Islet of Langerhans (tissue), 1 donor: Measurements from ENCODE around the gene NT5DC4.

Experiments
- FAIRE-seq: peaks from one replicate; lab custom pipeline; 2011; peaks lifted over from hg19 to GRCh38; lab: Jason Lieb, UNC

NT5DC4 gene

DNA sequence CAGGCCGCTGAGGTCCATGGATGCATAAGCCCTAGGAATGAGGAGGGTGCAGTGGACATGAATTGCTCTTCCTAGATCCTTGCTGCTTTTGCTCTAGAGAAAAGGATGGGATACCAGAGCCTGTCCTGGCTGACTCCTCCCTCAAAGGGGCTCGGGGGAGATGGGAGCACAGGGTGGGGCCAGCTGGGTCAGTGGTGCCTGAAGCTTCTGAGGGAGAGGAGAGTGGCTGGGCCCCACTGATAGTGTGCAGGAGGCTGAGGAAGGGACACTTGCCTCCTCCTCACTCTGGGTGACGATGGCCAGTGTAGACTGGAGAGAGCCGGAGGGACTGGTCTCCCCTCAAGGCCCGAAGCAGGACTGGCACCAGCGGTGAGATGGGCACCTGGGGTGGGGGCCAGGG is at the start of gene NT5DC4:
NT5DC4 (plus strand) TSS at position 236 of the 400 bp plus-strand sequence; CDS start at position 296, 60 bp downstream.
- FAIRE-seq = no peak

DNA sequence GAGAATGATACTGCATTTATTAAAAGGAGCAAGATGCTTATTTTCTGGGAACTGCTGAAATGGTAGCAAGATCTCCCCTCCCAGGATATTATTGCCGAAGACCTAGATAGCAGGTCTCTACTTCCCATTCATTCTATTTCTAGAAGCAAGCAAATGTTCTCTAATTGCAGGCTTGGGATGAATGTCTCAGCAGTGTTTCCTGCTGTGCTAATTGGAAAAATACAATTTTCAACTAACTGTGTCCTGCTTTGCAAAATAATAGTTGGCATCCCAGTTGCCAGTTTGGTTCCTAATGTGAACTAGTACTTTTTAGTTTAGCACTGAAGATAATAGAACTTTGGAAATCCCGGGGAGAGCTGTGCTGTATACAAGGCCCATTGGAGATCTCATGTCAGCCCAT is 49.0 kb upstream of the NT5DC4 start:
- FAIRE-seq = no peak

DNA sequence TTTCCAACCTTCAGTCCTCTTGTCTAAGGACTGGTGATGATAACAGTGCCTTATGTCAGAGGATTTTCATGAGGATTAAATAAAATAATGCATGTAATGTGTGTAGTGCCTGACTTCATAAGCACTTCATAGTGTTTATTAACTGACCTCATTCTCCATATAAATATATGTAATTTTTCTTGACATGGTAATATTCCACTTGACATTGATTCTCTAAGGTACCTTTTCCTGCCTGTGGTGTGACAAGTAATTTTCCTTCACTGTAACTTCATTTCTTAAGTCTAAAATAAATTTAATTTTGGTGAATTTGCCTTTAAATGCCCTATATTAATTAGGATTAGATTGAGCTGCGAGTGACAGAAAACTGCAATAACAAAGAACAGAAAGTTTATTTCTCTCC is 47.8 kb upstream of the NT5DC4 start:
- FAIRE-seq = no peak

DNA sequence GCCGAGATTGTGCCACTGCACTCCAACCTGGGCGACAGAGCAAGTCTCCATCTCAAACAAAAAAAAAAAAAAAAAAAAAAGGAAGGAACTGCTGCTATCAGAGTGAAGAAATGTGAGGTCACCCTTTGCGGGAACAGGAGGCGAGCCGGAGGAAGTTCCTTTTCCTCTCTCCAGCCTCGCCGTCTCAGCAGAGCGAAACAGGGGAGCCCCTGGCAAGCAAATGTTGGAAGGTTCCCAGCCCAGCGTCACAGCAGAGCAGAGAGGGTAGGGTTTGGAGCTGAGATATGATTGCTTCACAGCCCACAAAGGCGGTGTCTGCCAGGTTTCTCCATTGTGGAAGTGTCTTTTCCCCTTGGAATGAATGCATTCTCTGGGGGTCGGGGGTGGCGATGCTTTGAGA is 46.6 kb upstream of the NT5DC4 start:
- no peak for FAIRE-seq

DNA sequence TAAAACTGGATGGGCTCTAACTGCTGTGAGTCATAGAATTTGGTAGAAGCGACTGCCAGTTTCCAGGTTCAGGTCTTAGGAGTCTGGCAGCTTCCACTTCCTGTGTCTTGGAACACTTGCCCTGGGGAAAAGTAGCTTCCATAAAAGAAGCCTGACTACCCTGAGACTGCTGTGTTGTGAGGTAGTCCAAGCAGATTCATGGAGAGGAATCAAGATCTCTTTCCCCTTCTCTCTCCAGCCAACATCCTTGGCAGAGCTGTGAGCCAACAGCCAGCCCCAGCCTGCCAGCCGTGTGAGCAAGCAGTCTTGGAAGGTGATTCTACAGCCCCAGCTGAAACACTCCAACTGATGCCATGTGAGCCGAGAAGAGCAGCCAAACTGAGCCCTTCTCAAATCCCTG is 41.3 kb upstream of the NT5DC4 start:
- no peak for FAIRE-seq

DNA sequence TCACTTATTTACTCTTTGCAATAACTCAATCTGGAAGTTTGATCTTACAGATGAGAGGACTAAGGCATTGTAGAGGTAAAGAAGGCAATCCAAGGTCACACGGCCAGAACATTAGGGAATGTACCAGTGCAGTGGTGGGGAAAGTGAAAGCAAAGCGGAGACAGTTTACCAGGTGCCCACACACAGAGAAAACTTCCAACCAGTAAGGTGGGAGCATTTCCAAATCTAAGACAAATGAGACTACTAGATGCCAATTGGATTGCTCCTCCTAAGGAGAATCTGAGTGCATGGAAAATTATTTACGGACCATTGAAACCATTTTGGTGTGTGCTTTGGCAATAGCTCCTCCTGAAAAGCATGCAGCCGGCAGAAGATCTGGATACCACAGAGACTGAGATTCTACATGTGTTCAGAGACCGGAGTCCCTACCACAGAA is 40.1 kb upstream of the NT5DC4 start:
- FAIRE-seq = no peak

DNA sequence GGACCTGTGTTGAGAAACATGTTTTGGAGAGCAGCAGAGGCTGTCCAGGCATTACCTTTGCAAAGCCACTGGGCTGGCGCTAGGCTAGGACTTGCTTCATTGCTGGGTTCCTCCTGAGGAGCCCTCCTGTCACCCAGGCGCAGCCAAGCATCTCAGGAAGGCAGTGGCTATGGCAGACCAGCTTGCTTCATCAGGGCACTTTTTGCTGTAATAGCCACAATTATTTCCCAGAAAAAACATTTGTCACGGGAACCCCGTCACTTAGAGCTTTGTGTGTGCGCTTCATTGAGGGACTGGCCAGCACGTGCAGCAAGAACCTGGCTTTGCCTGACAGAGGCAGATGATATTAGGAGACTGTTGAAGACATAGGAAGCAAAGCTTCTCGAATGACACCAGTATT is 38.7 kb upstream of the NT5DC4 start:
- FAIRE-seq = no peak

DNA sequence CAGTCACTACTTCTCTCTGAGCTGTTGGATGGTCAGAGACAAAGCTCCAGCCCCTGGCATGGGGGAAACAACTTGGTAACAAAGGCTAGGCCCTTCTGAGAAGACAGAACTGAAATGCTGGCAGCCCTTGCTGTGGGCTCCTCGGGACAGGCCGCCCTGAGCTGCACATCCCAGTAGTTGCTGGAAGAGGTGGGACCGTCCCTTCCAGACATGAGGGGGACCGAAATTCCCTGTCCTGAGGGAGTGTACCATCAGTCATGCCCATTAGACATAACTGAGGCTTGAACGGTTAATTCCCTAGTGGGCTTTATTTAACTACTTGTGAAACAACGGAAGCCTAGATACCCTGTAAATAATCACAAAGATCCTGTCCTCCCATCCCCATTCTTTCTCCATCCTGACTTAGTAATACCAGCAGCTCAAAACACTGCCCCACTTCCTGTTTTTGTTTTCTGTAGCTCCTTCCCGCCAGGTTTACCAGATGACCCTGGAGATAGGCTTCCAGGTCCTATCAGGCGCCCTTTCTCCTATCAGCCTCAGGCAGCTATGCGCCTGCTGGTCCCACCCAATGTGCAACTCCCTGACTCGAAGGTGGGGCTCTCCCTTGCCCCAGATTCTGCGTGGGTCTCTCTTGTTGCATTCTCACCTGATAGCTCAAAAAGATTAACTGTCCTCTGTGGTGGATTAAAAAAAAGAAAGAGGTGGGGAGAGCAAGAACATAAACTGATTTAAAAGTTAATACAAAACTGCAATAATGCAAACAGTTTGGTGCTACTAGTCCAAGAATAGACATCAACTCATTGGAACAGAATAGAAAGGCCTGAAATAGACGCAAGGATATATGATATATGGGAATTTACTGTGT is 37.0 kb upstream of the NT5DC4 start:
- FAIRE-seq = no peak

DNA sequence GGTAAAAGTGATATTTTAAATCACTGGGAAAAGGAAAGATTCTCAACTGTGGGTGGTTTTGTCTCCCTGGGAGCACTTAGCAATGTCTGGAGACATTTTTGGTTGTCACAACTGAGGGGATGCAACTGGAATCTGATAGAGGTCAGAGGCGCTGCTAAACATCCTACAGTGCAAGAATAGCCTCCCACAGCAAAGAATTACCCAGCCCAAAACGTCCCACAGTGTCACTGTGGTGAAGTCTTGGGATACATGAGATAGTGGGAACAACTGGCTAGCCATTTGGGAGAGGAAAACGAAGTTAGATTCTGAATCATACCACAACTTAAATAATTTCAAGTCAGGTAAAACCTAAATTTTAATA is 36.4 kb upstream of the NT5DC4 start:
- no peak for FAIRE-seq

DNA sequence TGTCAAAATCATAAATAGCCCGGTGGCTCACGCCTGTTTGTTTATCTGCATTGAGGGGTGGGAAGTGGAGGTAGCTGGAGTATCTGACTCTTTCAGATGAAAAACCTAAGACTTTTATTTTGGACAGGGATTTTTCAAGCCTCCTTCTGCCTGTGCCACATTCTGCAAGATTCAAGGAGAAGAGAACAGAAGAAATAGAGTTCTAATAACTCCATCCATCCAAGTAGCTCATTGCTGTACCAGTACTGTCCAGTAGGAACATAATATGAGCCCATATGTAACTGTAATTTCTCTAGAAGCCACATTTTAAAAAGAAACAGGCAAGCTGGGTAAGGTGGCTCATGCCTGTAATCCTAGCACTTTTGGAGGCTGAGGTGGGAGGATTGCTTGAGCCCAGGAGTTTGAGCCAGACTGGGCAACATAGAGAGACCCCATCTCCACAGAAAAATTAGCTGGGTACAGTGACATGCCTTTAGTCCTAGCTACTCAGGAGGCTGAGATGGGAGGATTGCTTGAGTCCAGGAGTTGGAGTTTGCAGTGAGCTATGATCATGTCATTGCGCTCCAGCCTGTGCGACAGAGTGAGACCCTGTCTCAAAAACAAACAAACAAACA is 35.4 kb upstream of the NT5DC4 start:
- FAIRE-seq = no peak

DNA sequence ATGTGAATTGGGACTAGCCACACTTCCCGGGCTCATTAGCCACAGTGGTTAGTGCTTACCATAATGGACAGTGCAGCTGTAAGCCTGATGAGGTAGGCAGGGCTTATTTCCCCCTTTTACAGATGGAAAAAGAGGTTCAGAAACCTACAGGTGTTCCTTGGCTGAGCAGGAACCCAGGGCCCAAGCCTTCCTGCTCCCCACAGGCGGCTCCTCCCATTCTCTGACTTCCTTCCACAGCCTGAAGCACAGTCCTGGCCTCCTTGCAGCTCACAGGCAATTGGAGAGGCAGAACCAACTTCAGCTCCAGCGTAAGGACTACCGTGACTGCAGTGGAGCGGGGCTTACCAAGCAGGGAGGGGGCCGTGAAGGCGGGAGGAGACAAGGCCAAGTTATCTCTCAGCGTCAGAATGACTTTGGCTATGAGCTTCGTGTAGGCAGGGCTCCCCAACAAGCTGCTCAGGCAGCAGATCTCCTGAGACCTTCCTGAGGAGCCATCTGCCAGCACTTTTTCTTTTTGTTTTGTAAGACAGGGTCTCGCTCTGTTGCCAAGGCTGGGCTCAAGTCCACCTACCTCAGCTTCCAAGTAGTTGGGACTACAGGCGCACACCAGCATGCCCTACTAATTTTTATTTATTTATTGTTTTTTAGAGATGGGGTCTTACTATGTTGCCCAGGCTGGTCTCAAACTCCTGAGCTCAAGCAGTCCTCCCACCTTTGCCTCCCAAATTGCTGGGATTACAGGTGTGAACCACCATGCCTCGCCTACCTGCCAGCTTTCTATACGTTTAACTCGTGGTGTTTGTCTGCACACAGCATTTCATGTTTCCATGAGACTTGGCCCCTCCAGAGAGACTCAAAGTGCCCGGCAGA is 34.2 kb upstream of the NT5DC4 start:
- FAIRE-seq = no peak

DNA sequence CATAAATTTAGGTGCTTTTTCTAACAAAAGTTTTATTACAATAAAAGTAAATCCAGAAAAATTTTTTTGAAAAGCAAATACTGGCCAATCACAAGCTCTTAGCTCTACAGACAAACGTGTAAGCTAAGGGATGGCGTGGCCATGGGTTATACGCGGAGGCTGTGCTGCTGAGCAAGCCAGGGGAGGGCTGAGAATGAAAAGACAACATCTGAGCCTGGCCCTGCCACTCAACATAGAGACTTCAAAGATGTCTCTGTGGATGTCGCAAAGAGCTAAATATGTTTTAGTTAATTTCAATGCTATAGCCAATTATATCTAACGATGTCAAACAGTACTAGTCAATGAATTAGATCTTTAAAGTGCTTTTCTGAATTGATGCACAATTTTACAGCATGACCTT is 33.3 kb upstream of the NT5DC4 start:
- no peak for FAIRE-seq

DNA sequence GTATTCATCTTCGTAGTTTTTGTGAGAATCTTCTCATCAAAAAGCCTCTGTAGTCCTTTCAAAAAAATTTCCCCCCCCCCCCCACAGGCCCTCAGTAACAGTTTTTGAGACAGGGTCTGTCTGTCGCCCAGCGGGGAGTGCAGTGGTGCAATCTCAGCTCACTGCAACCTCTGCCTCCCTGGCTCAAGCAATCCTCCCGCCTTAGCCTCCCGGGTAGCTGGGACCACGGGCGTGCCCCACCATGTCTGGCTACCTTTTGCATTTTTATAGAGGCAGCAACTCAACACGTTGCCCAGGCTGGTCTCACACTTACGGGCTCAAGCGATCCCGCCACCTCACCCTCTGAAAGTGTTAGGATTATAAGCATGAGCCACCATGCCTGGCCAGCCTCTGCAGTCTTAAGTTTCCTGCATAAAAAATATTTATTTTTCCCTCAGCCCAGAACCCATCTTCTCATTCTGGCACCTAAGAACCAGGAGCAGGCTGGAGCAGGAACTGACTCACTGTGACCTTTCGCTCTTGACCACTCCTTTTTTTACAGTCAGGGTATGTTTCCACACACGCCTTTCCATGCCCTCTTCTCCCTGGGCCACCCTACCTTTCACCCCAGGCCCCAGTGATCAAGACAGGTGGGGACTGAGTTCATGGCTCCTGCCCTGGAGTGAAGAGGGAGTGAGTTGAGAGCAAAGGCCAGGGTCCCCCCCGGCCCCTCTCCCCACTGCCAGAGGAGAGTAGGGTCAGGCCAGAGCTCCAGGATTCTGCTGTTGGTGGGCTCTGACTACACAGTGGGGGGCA is 32.5 kb upstream of the NT5DC4 start:
- FAIRE-seq = no peak

DNA sequence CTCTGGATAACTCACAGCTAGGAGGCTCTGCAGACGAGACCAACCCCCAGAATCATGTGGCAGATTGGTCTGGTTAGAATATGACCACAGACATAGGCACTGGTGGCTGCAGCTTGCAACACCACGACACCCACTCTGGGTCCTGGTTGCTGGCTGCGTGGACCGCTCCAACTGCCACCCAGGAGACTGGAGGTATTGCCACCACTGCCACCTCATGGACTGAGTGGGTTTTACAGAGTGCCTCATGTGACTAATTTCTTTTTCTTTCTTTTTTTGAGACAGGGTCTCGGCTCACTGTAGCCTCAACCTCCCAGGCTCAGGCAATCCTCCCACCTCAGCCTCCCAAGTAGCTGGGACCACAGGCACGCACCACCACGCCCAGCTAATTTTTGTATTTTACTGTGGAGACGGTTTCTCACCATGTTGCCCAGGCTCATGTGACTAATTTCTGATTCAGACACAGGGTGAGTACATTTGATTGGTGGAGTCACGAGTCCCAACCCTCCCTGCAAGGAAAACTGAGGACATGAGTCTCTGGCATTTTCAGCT is 29.9 kb upstream of the NT5DC4 start:
- no peak for FAIRE-seq

DNA sequence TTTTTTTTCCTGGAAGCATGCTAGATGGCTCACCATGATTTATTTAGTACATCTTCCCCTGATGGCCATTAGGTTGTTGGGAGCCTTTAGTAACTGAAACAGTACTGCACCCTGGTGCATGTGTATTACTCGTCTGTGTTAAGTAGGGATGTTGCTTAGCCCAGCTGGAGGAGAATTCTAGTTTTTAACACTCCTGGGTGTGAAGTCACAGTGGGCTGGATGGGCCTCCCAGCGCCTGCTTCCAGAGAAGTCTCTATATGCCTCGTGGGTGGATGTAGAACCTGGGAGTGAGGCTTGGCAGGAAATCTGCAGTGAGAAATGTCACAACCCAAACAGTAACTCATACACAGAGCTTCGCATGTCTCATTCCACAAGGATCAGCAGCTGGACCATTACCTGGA is 28.9 kb upstream of the NT5DC4 start:
- no peak for FAIRE-seq

DNA sequence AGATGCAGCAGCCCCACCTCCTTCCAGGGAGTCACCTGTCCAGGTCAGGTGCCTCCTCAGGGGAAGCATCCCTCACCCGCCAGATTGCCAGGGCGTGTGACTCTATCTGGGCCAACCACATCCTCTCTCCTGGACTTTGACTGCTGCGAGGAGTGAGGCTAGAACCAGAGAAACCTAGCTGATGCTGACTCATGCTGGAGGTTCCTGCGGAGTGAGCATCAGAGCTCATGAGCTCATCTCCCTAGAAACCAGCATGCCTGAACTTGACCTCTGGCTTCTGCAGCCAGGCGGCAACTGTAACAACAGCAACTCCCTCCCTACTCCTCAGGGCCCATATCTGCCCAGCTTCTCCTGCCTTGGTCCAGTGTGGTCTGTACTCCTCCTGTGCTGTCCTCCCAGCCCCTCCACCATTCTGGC is 28.3 kb upstream of the NT5DC4 start:
- FAIRE-seq = no peak

DNA sequence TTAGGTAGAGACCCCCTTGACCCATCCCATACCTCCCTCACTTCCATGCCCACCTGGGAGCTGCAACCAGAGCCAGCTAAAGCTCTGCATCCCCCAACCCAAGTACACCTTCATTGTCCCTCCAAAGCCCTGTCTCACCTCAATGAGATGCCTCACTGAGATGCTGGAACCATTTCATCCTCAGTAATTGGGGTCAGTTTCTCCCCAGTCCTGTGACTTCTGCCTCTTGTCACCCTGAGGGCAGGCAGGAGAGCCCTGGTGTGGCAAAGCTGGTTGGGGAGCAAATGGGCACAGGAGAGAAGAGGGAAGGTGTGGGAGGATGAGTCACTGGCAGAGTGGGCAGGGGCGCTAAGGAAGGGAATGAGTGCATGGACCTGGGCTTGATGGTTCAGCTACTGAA is 27.9 kb upstream of the NT5DC4 start:
- no peak for FAIRE-seq

DNA sequence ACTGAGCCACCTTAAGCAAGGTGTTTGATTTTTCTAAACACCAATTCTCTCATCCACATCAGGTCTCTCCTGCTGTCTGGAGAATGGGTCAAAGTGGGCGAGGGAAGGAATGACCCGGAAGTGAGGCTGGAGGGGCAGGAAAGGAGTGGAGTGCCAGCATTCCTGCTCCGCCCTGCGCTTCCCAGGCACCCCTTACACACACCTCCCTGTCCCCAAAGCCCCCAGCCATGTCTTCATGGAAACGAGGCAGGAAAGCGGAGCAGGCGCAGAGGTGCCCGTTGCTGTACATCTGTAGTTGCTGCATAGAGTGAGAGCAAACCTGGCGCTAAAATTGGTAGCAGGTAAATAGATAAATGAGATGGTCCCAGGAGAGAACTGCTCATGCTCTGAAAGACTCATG is 27.2 kb upstream of the NT5DC4 start:
- no peak for FAIRE-seq

DNA sequence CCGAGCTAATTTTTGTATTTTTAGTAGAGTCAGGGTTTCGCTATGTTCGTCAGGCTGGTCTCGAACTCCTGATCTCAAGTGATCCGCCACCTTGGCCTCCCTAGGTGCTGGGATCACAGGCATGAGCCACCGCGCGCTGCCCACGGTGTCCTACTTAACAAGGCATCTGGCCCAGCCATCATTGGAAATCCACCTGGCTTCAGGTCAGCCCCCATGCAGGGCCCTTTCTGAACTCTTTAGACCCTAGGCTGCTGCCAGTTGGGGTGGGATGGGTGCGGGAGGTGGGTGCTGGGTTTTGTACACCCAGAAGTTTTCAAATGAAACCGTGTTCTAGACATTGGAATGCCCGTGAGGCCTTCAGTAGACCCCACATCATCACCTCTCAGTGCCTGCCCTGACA is 26.6 kb upstream of the NT5DC4 start:
- no peak for FAIRE-seq

DNA sequence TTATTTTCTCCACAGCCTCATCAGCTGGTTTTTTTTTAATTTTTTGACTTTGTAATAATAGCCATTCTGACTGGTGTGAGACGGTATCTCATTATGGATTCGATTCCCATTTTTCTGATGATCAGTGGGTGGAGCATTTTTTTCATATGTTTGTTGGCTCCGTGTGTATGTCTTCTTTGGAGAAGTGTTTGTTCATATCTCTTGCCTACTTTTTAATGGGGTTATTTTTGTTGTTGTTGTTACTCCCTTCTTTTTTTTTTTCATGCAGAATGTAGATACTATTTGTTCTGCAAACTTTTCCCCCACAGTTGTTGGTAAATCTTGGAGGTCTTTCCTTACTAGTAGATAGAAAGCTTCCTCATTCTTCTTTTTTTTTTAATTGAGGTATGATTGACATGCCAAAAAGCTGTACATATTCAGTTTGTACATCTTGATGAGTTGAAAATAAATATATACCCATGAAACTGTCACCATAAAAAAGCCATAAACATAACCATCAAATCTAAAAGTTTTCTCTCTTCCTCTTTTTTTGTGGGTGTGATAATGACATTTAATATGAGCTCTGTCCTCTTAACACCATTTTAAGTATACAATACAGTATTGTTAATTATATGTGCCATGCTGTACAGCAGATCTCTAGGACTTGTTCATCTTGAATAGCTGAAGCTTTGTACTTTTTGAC is 21.8 kb upstream of the NT5DC4 start:
- FAIRE-seq = no peak

DNA sequence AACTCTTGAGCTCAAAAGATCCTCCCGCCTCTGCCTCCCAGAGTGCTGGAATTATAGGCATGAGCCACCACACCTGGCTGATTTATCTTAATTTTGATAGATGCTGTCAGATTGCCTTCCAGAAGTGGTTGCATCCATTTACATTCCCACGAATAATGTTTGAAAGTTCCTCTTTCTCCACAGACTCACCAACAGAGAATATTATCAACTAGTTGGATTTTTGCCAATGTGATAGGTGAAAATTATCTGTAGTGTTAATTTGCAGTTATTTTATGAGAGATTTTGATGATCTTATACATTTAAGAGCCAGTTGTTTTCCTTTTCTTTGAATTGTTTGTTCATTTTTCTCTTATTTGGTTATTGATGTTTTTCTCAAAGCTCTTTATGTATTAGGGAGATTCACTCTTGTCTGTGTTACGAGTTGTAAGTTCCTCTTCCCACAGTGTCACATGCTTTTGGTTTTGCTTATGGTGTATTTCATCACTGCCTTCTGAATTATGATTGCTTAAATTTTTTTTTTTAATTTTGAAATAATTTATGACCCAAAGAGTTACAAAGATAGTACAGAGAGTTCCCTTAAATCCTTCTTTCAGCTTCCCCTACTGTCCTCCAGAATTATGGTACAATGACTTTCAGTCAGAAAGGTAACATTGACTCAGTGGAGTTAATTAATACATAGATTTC is 20.7 kb upstream of the NT5DC4 start:
- FAIRE-seq = no peak
